A549 (cell line): ENCODE results near the gene MAGEC1. TPM values are rescaled to one million over a fixed set of nuclear protein-coding genes. Genes with fewer than 3 reads are reported as not detected.

Experiments
- ATAC-seq, 2 experiments: fragments of 200-7000 bp in 1 of 2; fragments of >200 bp in 1 of 2; cut with Nextera tagmentation in 1 of 2; cut with Tn5 transposase in 1 of 2; 3 replicates each; pipeline versions ENCODE4 v1.8.0 to v1.9.1; 2018 to 2020; ENCODE audit warnings: mild to moderate bottlenecking in 1 of 2, moderate library complexity in 1 of 2
- CTCF ChIA-PET: fragments of 300-600 bp; sonication (Branson Sonifier 250); formaldehyde crosslinking; extraction: SDS; loops from one replicate; lab custom pipeline; 2021; ENCODE audit warnings: antibody characterized with exemption, inconsistent platforms; lab: Yijun Ruan, JAX
- POLR2A ChIA-PET: fragments of 350-600 bp; formaldehyde crosslinking; extraction: SDS; loops from one replicate; lab custom pipeline; 2021; ENCODE audit warnings: antibody characterized with exemption, inconsistent platforms; lab: Yijun Ruan, JAX
- DNase-seq, 2 experiments: peaks; one replicate each; pipeline versions ENCODE4 v3.0.0 to v3.0.0-alpha.2; 2011 to 2016; ENCODE audit warnings: low read depth in 1 of 2, low spot score in 1 of 2
- FAIRE-seq: peaks from 2 replicates; lab custom pipeline; 2011; peaks lifted over from hg19 to GRCh38; lab: Jason Lieb, UNC
- H3K27ac ChIP-seq, 2 experiments: fragments of >200 bp; sonication (Bioruptor Twin); formaldehyde crosslinking; 3 replicates each; pipeline ENCODE4 v1.5.1; 2016 to 2017
- H3K4me1 ChIP-seq: fragments of >200 bp; sonication (Bioruptor Twin); formaldehyde crosslinking; 3 replicates; pipeline ENCODE4 v1.6.1; 2016
- H3K4me2 ChIP-seq: fragments of >200 bp; sonication (Bioruptor Twin); formaldehyde crosslinking; 3 replicates; pipeline ENCODE4 v1.6.1; 2016
- H3K4me3 ChIP-seq: fragments of >200 bp; sonication (Bioruptor Twin); formaldehyde crosslinking; 3 replicates; pipeline ENCODE4 v1.5.1; 2016
- H3K9me3 ChIP-seq: fragments of >200 bp; sonication (Bioruptor Twin); formaldehyde crosslinking; 3 replicates; pipeline ENCODE4 v1.6.1; 2016
- ATOH8 ChIP-seq: fragments of 250-450 bp; sonication (Bioruptor Pico); IDR thresholded peaks from 2 replicates; pipeline ENCODE4 v1.5.0; 2020; ENCODE audit warnings: low read depth, mild to moderate bottlenecking, moderate library complexity
- CBX2 ChIP-seq: fragments of 200-600 bp; sonication (generic); IDR thresholded peaks from 2 replicates; pipeline ENCODE4 v1.6.1; 2016; ENCODE audit warnings: low read depth, mild to moderate bottlenecking, borderline replicate concordance
- CEBPB ChIP-seq, 2 experiments: fragments of >200 bp in 1 of 2; sonication (Bioruptor Twin) in 1 of 2; formaldehyde crosslinking in 1 of 2; IDR thresholded peaks; 2 replicates each; pipeline ENCODE4 v1.6.1; 2012 to 2016
- EP300 ChIP-seq, 2 experiments: fragments of >200 bp; sonication (Bioruptor Twin); formaldehyde crosslinking; IDR thresholded peaks; 2 replicates in 1 of 2; 3 replicates in 1 of 2; pipeline ENCODE4 v1.6.1; 2016 to 2017
- FOSB ChIP-seq: fragments of 250-450 bp; sonication (Bioruptor Pico); IDR thresholded peaks from 2 replicates; pipeline ENCODE4 v1.5.0; 2020; ENCODE audit warnings: mild to moderate bottlenecking, moderate library complexity
- FOSL2 ChIP-seq, 2 experiments: fragments of 450-650 bp in 1 of 2; fragments of >200 bp in 1 of 2; sonication (Bioruptor Twin) in 1 of 2; formaldehyde crosslinking; IDR thresholded peaks; 2 replicates each; pipeline versions ENCODE4 v1.5.0 to v1.6.1; 2016 to 2020; ENCODE audit warnings: mild to moderate bottlenecking in 1 of 2, moderate library complexity in 1 of 2
- HDAC2 ChIP-seq: fragments of 200-600 bp; sonication (generic); IDR thresholded peaks from 2 replicates; pipeline ENCODE4 v1.6.1; 2016
- HOXB13 ChIP-seq: fragments of 250-450 bp; sonication (Bioruptor Pico); IDR thresholded peaks from 2 replicates; pipeline ENCODE4 v1.5.0; 2020; ENCODE audit warnings: low read depth, mild to moderate bottlenecking, moderate library complexity
- HOXB5 ChIP-seq: fragments of 250-450 bp; sonication (Bioruptor Pico); IDR thresholded peaks from 2 replicates; pipeline ENCODE4 v1.5.0; 2020; ENCODE audit warnings: mild to moderate bottlenecking, moderate library complexity
- JUNB ChIP-seq: fragments of >200 bp; sonication (Bioruptor Twin); formaldehyde crosslinking; IDR thresholded peaks from 2 replicates; pipeline ENCODE4 v1.6.1; 2016
- KDM1A ChIP-seq: fragments of 200-600 bp; sonication (generic); IDR thresholded peaks from 2 replicates; pipeline ENCODE4 v1.6.1; 2016; ENCODE audit warnings: low read depth, mild to moderate bottlenecking
- KDM5A ChIP-seq: fragments of 200-600 bp; sonication (generic); IDR thresholded peaks from 2 replicates; pipeline ENCODE4 v1.6.1; 2016; ENCODE audit warnings: antibody characterized with exemption, mild to moderate bottlenecking
- MAZ ChIP-seq: fragments of 150-350 bp; IDR thresholded peaks from 2 replicates; pipeline ENCODE4 v1.6.1; 2014; ENCODE audit warnings: antibody characterized with exemption, low read depth, low read length, borderline replicate concordance
- PHF8 ChIP-seq: fragments of 200-600 bp; sonication (generic); IDR thresholded peaks from 2 replicates; pipeline ENCODE4 v1.6.1; 2016; ENCODE audit warnings: low read depth, mild to moderate bottlenecking, antibody characterized with exemption, moderate library complexity, borderline replicate concordance
- POLR2AphosphoS2 ChIP-seq: conservative IDR thresholded peaks from 2 replicates; pipeline ENCODE4 v1.6.1; 2012; ENCODE audit warnings: low read length, improper control_type of control experiment, inconsistent platforms
- RARB ChIP-seq: fragments of 250-450 bp; sonication (Bioruptor Pico); IDR thresholded peaks from 2 replicates; pipeline ENCODE4 v1.8.0; 2021; ENCODE audit warnings: mild to moderate bottlenecking, moderate library complexity
- RCOR1 ChIP-seq: fragments of 150-350 bp; IDR thresholded peaks from 2 replicates; pipeline ENCODE4 v1.6.1; 2014; ENCODE audit warnings: antibody characterized with exemption, low read length, low read depth
- SREBF2 ChIP-seq: fragments of 450-650 bp; IDR thresholded peaks from 2 replicates; pipeline ENCODE4 v1.6.1; 2014; ENCODE audit warnings: mild to moderate bottlenecking, moderate library complexity
- TFCP2L1 ChIP-seq: fragments of 250-450 bp; sonication (Bioruptor Pico); IDR thresholded peaks from 2 replicates; pipeline ENCODE4 v1.5.0; 2021; ENCODE audit warnings: mild to moderate bottlenecking
- TP53 ChIP-seq: fragments of 250-450 bp; sonication (Bioruptor Pico); IDR thresholded peaks from 2 replicates; pipeline ENCODE4 v1.5.0; 2021; ENCODE audit warnings: mild to moderate bottlenecking, moderate library complexity
- ZC3H11A ChIP-seq: fragments of 450-650 bp; IDR thresholded peaks from 2 replicates; pipeline ENCODE4 v1.6.1; 2014; ENCODE audit warnings: antibody characterized with exemption, mild to moderate bottlenecking
- ZSCAN20 ChIP-seq: fragments of 250-450 bp; sonication (Bioruptor Pico); IDR thresholded peaks from 2 replicates; pipeline ENCODE4 v1.8.0; 2022; ENCODE audit warnings: mild to moderate bottlenecking, moderate library complexity
- WGBS: methylation state at CpG from one replicate; pipeline ENCODE4 v1.1.6; 2017; ENCODE audit errors: missing lambda C conversion rate; 5-methylcytosine and 5-hydroxymethylcytosine counted together
- polyA plus RNA-seq, 4 experiments: library from polyadenylated mRNA; depleted of rRNA in 3 of 4; stranded (reverse); fragments of >200 nt; fragmentation: RNase III in 1 of 4; extraction: RNeasy Plus Mini Kit Qiagen cat#74134 plus additional on column Dnase treatment in 1 of 4; gene quantifications; 2 replicates in 3 of 4; 3 replicates in 1 of 4; pipeline ENCODE4 v1.2.3, GENCODE V29; 2011 to 2017
- TF ChIP-seq, protein P1 (sequence below): fragments of 200-600 bp; sonication (generic); IDR thresholded peaks from 2 replicates; pipeline ENCODE4 v1.6.1; 2016; ENCODE audit warnings: antibody characterized with exemption, mild to moderate bottlenecking, moderate library complexity
- TF ChIP-seq, protein P2 (sequence below): IDR thresholded peaks from 2 replicates; pipeline ENCODE4 v1.6.1; 2012; ENCODE audit warnings: low read depth, borderline replicate concordance
- TF ChIP-seq, protein P3 (sequence below): IDR thresholded peaks from 2 replicates; pipeline ENCODE4 v1.6.1; 2012
- TF ChIP-seq, protein P4 (sequence below): IDR thresholded peaks from 2 replicates; pipeline ENCODE4 v1.6.1; 2012

MAGEC1 gene
- polyA plus RNA-seq, 2 of the 4 experiments (the other 2 are of a cell fraction): not detected

GRCh38 chrX:141904262-141904661 lies 568 bp downstream of the MAGEC1 start:
- CTCF ChIA-PET: no interaction called here

GRCh38 chrX:141917801-141918200 lies 14.1 kb downstream of the MAGEC1 start:
- CTCF ChIA-PET: no interaction called here
- no peak overlapping the region for H3K4me2 ChIP-seq
- H3K4me3 ChIP-seq: no peak overlapping the region
- POLR2A ChIA-PET: no interaction called here
- ATAC-seq: no peak
- peak; percentile 94 for FAIRE-seq
- no peaks in the 10 kb centered on the region for H3K4me1 ChIP-seq
- 17% methylated on average over 3 of the region's 3 CpGs for WGBS
- H3K27ac ChIP-seq: no peak overlapping the region
- H3K9me3 ChIP-seq: no peaks in the 10 kb centered on the region
- no peak for DNase-seq
- no peak for TF ChIP-seq ZSCAN20 (CRISPR knock-in tag)
- TF ChIP-seq EP300 (IDR thresholded peaks at IDR 0.05): no peak
- TF ChIP-seq HOXB5: no peak
- TF ChIP-seq, protein P1, sequence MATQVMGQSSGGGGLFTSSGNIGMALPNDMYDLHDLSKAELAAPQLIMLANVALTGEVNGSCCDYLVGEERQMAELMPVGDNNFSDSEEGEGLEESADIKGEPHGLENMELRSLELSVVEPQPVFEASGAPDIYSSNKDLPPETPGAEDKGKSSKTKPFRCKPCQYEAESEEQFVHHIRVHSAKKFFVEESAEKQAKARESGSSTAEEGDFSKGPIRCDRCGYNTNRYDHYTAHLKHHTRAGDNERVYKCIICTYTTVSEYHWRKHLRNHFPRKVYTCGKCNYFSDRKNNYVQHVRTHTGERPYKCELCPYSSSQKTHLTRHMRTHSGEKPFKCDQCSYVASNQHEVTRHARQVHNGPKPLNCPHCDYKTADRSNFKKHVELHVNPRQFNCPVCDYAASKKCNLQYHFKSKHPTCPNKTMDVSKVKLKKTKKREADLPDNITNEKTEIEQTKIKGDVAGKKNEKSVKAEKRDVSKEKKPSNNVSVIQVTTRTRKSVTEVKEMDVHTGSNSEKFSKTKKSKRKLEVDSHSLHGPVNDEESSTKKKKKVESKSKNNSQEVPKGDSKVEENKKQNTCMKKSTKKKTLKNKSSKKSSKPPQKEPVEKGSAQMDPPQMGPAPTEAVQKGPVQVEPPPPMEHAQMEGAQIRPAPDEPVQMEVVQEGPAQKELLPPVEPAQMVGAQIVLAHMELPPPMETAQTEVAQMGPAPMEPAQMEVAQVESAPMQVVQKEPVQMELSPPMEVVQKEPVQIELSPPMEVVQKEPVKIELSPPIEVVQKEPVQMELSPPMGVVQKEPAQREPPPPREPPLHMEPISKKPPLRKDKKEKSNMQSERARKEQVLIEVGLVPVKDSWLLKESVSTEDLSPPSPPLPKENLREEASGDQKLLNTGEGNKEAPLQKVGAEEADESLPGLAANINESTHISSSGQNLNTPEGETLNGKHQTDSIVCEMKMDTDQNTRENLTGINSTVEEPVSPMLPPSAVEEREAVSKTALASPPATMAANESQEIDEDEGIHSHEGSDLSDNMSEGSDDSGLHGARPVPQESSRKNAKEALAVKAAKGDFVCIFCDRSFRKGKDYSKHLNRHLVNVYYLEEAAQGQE: no peak
- TF ChIP-seq ZC3H11A: no peak
- TF ChIP-seq KDM1A: no peak
- no peak for TF ChIP-seq CEBPB (IDR thresholded peaks at IDR 0.05)
- TF ChIP-seq MAZ: no peak
- no peak for TF ChIP-seq FOSL2 (IDR thresholded peaks at IDR 0.05)
- TF ChIP-seq FOSL2 (CRISPR knock-in tag; IDR thresholded peaks at IDR 0.05): no peak
- TF ChIP-seq HDAC2: no peak
- TF ChIP-seq KDM5A: no peak
- no peak for TF ChIP-seq SREBF2
- no peak for TF ChIP-seq JUNB
- TF ChIP-seq, protein P2, sequence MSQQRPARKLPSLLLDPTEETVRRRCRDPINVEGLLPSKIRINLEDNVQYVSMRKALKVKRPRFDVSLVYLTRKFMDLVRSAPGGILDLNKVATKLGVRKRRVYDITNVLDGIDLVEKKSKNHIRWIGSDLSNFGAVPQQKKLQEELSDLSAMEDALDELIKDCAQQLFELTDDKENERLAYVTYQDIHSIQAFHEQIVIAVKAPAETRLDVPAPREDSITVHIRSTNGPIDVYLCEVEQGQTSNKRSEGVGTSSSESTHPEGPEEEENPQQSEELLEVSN: no peak
- TF ChIP-seq RARB (CRISPR knock-in tag): no peak
- no peak for TF ChIP-seq POLR2AphosphoS2

More at GRCh38 chrX:141904262-141904661, 568 bp downstream of the MAGEC1 start:
- WGBS: 40% methylated on average over 2 of the region's 6 CpGs
- POLR2A ChIA-PET: no interaction called here
- no peak overlapping the region for H3K27ac ChIP-seq
- no peaks in the 10 kb centered on the region for H3K4me1 ChIP-seq
- FAIRE-seq (no peak), DNase-seq (no peak), ATAC-seq (no peak)
- TF ChIP-seq FOSB (CRISPR knock-in tag) (no peak), TFCP2L1 (no peak), POLR2AphosphoS2 (no peak), RCOR1 (no peak), CBX2 (no peak), ATOH8 (CRISPR knock-in tag) (no peak), HOXB13 (CRISPR knock-in tag) (no peak), PHF8 (no peak), TP53 (CRISPR knock-in tag) (no peak)
- TF ChIP-seq, protein P3, sequence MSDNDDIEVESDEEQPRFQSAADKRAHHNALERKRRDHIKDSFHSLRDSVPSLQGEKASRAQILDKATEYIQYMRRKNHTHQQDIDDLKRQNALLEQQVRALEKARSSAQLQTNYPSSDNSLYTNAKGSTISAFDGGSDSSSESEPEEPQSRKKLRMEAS: no peak
- TF ChIP-seq, protein P1: no peak
- TF ChIP-seq, protein P4, sequence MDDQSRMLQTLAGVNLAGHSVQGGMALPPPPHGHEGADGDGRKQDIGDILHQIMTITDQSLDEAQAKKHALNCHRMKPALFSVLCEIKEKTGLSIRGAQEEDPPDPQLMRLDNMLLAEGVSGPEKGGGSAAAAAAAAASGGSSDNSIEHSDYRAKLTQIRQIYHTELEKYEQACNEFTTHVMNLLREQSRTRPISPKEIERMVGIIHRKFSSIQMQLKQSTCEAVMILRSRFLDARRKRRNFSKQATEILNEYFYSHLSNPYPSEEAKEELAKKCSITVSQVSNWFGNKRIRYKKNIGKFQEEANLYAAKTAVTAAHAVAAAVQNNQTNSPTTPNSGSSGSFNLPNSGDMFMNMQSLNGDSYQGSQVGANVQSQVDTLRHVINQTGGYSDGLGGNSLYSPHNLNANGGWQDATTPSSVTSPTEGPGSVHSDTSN: no peak
- H3K9me3 ChIP-seq: peaks cover 4% of the 10 kb centered on the region; the same call in 1 of the 3 replicates
- no peak overlapping the region for H3K4me2 ChIP-seq
- H3K4me3 ChIP-seq: no peak overlapping the region
